T-helper 2 cell treated with Interferon-gamma antibody and Interleukin-4, amounts not matched to agents 5 μg/mL and 100 μg/mL, for 36 hours (primary cell): ENCODE measurements around the gene VSIG4.
"Not testable (repeated sequence)": the region's sequence is repeated elsewhere in the genome, so short reads cannot be mapped to it uniquely, and the experiment has no call there.

Experiments
- DNase-seq: peaks from one replicate; pipeline ENCODE4 v3.0.0; 2021; ENCODE audit warnings: low spot score
- H3K27ac Mint-ChIP-seq: one replicate; pipeline ENCODE4 v1.8.0; 2021; ENCODE audit warnings: mild to moderate bottlenecking, mixed read lengths
- H3K27me3 Mint-ChIP-seq: one replicate; pipeline ENCODE4 v1.8.0; 2021; ENCODE audit warnings: low read depth, mixed read lengths
- H3K36me3 Mint-ChIP-seq: one replicate; pipeline ENCODE4 v1.8.0; 2021; ENCODE audit warnings: low read depth, mixed read lengths
- H3K4me1 Mint-ChIP-seq: one replicate; pipeline ENCODE4 v1.8.0; 2021; ENCODE audit warnings: low read depth, mixed read lengths
- H3K4me3 Mint-ChIP-seq: one replicate; pipeline ENCODE4 v1.8.0; 2022; ENCODE audit warnings: mild to moderate bottlenecking, moderate library complexity, mixed read lengths
- H3K9me3 Mint-ChIP-seq: one replicate; pipeline ENCODE4 v1.8.0; 2021; ENCODE audit warnings: mixed read lengths

VSIG4 gene

DNA sequence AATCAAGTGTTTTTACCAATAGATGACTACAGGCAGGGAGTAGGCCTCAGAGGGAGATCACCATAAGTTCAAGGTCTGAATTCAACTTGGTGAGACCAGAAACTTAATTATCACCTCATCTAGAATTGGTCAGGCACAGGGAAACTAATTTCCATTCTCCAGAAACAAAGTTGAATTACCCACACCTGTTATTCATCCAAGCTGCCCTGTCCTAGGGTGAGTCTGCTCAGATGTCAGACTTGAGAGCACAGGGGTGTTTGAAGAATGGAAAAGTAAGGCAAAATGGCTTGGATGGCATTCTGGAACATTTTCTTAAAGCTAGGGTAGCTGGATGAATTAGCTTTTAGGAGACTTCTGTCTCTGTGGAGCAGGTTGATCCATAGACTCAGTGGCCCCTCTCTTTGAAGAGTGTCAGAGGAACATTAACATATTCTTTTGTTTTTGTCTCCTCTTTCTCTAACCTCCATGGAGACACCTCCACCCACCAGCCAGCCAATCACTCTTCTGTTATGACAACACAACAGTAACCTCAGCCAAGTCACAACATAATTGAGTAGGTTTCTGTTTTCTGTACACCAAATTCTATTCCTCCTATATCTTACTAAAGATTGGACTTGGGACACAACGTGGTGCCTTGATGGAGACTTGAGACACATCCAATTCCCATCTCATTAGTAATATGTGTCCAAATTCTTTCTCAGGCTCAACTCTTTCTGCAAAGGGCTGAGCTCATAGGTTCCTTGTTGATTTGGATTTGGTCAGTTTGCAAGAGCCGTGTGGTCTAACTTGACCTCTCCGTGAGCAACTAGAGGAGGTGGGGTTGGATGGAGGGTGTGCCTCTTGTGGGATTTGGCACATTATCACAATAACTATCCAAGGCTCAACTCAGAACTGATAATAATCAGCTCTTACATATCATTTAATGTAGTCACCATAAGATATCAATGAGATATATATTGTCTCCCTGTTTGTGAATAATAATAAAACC is 45.1 kb downstream of the VSIG4 start:
- H3K27ac Mint-ChIP-seq = peak overlapping the region; percentile 45
- H3K9me3 Mint-ChIP-seq = peaks cover 7% of the 10 kb centered on the region
- H3K36me3 Mint-ChIP-seq = peaks cover 4% of the 10 kb centered on the region
- H3K27me3 Mint-ChIP-seq = no peaks in the 10 kb centered on the region
- no peak for DNase-seq
- no peak overlapping the region for H3K4me3 Mint-ChIP-seq
- H3K4me1 Mint-ChIP-seq = peaks cover 35% of the 10 kb centered on the region

DNA sequence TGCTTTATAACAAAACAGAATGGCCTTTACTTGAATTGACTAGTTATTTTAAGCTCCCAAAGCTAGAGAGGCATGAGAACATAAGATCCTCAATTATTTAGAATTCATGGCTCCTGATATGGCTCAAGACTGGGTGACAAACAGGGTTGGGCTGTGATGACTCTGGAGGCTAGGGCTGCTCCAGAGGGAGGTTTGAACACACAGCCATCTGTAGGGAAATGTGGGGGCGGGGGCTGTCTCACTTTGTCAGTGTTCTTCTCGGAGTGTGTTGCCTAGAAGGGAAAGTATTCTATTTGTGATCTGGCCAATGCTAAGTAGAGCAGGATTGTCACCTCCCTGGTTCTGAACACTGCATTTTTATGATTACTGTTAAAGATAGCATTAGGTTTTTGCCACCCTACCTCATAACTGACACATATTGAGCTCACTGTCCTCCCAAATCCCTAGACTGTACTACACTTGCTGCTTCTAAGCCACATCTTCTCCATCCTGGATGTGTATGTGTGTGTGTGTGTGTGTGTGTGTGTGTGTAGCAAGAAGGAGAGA is 45.9 kb downstream of the VSIG4 start:
- Mint-ChIP-seq H3K4me3 (no peak overlapping the region), H3K9me3 (peaks cover 7% of the 10 kb centered on the region), H3K36me3 (peaks cover 4% of the 10 kb centered on the region), H3K27ac (peak overlapping the region; percentile 45), H3K27me3 (no peaks in the 10 kb centered on the region), H3K4me1 (peaks cover 32% of the 10 kb centered on the region)
- no peak for DNase-seq

DNA sequence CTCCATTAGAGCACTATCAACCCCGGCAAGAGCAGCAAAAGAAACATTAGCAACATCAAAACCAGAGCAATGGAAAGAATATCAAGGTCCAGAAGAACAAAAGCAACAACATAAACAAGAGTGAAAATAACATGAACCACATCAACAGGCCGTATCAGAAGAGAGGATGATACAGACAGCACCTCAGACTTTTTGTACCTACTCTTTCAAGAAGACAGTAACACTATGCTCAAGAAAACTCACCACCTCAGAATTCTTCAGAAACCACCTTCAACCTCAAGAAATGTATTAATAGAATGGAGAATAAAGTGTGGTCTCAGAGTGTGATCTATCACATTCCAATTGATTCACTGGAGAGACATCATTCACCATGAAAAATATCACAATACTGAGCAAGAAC is 46.5 kb downstream of the VSIG4 start:
- Mint-ChIP-seq H3K27ac (no peak overlapping the region), H3K9me3 (peaks cover 7% of the 10 kb centered on the region), H3K4me1 (peaks cover 27% of the 10 kb centered on the region), H3K4me3 (no peak overlapping the region), H3K36me3 (peaks cover 4% of the 10 kb centered on the region), H3K27me3 (no peaks in the 10 kb centered on the region)
- DNase-seq = no peak

DNA sequence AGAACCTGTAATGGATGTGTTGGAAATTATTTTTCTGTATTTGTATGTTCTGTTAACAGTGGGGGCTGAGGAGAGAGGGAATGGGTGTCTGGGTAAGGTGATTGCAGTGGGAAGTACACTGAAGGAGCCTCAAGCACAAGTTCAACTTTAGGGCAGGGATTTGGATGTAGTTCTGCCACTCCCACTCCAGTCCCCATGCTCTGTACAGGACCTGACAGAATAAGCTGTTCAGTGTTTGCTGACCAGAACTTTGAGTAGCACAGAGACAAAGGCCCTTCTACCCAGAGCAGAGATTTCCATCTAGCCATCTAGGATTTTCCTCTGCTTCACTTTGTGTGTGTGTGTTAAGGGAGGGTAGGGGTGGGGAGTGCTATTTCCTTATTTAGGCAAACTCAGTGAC is 49.2 kb downstream of the VSIG4 start:
- H3K4me1 Mint-ChIP-seq = peaks cover 37% of the 10 kb centered on the region
- H3K36me3 Mint-ChIP-seq = peaks cover 4% of the 10 kb centered on the region
- H3K27ac Mint-ChIP-seq = no peak overlapping the region
- H3K27me3 Mint-ChIP-seq = no peaks in the 10 kb centered on the region
- peaks cover 7% of the 10 kb centered on the region for H3K9me3 Mint-ChIP-seq
- no peak for DNase-seq
- H3K4me3 Mint-ChIP-seq = no peak overlapping the region

DNA sequence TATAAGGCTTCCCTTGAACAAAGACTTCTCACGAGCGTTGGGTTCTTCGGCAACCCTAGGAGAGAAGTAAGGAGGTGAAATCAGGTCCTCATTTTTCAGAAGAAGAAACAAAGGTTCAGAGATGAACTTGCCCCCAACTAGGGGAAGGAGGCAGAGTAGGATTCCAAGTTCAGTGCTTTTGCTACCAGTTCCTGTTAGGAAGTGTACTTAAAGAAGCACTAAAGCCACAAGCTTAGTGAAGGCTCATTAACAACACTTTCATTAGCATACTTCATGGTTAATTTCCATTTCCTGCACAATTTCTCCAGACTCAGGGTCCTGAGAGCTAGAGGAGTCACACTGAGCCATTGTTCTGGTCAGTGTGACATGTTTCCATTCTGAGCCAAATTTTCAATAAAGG is 52.1 kb downstream of the VSIG4 start:
- Mint-ChIP-seq H3K36me3 (no peaks in the 10 kb centered on the region), H3K9me3 (peaks cover 5% of the 10 kb centered on the region), H3K4me3 (no peak overlapping the region), H3K4me1 (peaks cover 21% of the 10 kb centered on the region), H3K27ac (no peak overlapping the region), H3K27me3 (no peaks in the 10 kb centered on the region)
- DNase-seq = no peak

DNA sequence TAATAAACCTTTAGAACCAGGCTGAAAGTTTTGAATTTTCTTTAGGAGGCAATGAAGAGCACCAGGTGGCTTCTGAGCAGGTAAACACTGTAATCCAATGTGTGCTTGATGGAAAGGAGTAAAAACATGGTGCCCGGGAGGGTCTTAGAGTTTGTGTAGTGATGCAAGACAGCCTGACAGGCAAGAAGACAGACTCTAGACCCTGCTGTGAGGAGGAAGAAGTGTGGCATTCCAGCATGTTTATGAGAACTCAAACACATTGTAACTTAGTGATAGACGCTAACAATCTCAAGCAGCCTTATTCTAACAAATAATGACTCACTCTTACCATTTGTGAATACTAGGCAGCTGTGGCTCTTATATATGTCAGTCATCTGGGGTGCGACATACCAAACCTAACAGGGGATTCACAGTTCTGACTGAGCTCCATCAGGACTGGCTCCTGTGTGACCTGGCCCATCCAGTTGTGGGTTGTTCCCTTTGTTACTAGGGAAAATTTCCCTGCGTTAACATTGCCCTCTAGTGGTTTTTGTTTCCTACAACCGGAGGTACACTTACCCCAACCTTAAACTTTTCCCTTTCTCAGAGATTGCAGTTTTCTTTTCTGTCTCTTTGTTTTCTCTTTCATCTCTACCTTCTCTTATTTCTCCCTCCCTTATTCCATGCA is 53.8 kb downstream of the VSIG4 start:
- Mint-ChIP-seq H3K4me3 (no peak overlapping the region), H3K36me3 (no peaks in the 10 kb centered on the region), H3K27me3 (no peaks in the 10 kb centered on the region), H3K4me1 (peaks cover 21% of the 10 kb centered on the region), H3K9me3 (no peaks in the 10 kb centered on the region), H3K27ac (no peak overlapping the region)
- peak; percentile 42 for DNase-seq

DNA sequence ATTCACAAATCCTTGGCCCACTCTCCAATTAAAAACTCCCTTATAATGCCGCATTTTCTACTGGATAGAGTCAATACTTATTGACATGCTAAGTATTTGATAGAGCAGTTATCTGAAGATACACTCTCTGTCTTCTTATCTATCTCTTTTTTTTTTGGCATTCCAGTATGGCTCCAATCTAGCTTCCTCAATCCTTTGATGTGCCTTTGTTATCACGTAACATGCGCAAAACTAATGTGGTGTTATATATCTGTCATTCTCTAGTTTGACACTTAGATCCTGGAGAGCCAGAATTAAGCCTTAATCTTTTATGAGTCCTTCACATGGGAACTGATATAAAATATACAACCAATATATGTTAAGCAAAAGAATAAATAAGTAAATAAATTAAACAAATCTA is 54.7 kb downstream of the VSIG4 start:
- no peak for DNase-seq

DNA sequence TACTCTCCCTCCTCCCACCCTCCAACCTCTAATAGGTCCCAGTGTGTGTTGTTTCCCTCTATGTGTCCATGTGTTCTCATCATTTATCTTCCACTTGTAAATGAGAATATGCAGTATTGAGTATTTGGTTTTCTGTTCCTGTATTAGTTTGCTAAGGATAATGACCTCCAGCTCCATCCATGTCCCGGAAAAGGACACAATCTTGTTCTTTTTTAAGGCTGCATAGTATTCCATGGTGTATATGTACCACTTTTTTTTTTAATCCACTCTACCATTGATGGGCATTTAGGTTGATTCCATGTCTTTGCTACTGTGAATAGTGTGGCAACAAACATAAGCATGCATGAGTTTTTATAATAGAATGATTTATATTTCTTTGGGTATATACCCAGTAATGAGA is 62.7 kb downstream of the VSIG4 start:
- not testable (repeated sequence) for H3K4me1 Mint-ChIP-seq, H3K9me3 Mint-ChIP-seq, H3K27ac Mint-ChIP-seq, H3K36me3 Mint-ChIP-seq, H3K27me3 Mint-ChIP-seq, H3K4me3 Mint-ChIP-seq, DNase-seq

More for the DNA sequence above, 54.7 kb downstream of the VSIG4 start:
- Mint-ChIP-seq H3K27me3 (no peaks in the 10 kb centered on the region), H3K36me3 (no peaks in the 10 kb centered on the region), H3K4me3 (no peak overlapping the region), H3K9me3 (no peaks in the 10 kb centered on the region), H3K27ac (no peak overlapping the region), H3K4me1 (peaks cover 17% of the 10 kb centered on the region)

DNA sequence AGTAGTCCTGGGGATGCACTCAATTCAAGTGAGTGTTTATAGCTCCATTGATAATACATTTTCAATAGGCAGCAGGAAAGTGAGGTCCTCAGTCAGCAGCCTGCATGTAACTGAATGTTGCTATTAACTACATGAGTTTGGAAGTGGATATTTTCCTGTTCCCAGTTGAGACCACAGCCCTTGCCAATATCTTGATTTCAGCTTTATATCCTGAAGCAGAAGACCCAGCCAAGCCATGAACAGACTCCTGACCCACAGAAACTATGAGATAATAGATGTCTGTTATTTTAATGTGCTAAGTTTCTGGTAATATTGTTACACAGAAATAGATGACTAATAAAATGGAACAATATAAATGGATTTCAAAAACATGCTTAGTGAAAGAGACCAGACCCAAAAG is 63.7 kb downstream of the VSIG4 start:
- no peak for DNase-seq
- H3K4me3 Mint-ChIP-seq = no peak overlapping the region
- no peak overlapping the region for H3K27ac Mint-ChIP-seq
- no peaks in the 10 kb centered on the region for H3K36me3 Mint-ChIP-seq
- no peaks in the 10 kb centered on the region for H3K9me3 Mint-ChIP-seq
- no peaks in the 10 kb centered on the region for H3K4me1 Mint-ChIP-seq
- H3K27me3 Mint-ChIP-seq = peaks cover 3% of the 10 kb centered on the region

DNA sequence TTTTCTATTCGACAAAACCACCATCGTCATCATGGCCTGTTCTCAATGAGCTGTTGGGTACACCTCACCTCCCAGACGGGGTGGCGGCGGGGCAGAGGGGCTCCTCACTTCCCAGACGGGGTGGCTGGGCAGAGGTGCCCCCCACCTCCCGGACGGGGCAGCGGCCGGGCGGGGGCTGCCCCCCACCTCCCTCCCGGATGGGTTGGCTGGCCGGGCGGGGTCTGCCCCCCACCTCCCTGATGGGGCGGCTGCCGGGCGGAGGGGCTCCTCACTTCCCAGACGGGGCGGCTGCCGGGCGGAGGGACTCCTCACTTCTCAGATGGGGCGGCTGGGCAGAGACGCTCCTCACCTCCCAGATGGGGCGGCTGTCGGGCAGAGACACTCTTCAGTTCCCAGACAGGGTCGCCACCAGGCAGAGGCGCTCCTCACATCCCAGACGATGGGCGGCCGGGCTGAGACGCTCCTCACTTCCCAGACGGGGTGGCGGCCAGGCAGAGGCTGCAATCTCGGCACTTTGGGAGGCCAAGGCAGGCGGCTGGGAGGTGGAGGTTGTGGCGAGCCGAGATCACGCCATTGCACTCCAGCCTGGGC is 64.6 kb downstream of the VSIG4 start:
- not testable (repeated sequence) for H3K27ac Mint-ChIP-seq, DNase-seq, H3K27me3 Mint-ChIP-seq, H3K4me1 Mint-ChIP-seq, H3K36me3 Mint-ChIP-seq, H3K4me3 Mint-ChIP-seq, H3K9me3 Mint-ChIP-seq
